HepG2 (cell line): ENCODE data around the gene RAP2C. TPM values are rescaled to one million over a fixed set of nuclear protein-coding genes. Genes with fewer than 3 reads are reported as not detected.

Experiments used
- ATAC-seq: fragments of 200-7000 bp; cut with Tn5 transposase; 3 replicates; pipeline ENCODE4 v1.9.1; 2020; ENCODE audit warnings: mild to moderate bottlenecking, moderate library complexity
- BruUV-seq: library from RNA; stranded (reverse); fragments of 400-500 nt; replicated peaks from 2 replicates; lab custom pipeline; 2021; lab: Mats Ljungman, UMichigan
- CTCF ChIA-PET: fragments of 300-600 bp; formaldehyde crosslinking; extraction: SDS; loops from one replicate; lab custom pipeline; 2021; ENCODE audit warnings: low total read pairs, inconsistent platforms, low intra/inter-chr PET ratio; lab: Yijun Ruan, JAX
- POLR2A ChIA-PET: fragments of 350-600 bp; sonication (Branson Sonifier 250); formaldehyde crosslinking; loops from one replicate; lab custom pipeline; 2020; ENCODE audit warnings: antibody characterized with exemption, inconsistent platforms; lab: Yijun Ruan, JAX
- DNase-seq: peaks from one replicate; pipeline ENCODE4 v3.0.0-alpha.2; 2015; ENCODE audit warnings: low spot score
- FAIRE-seq: peaks from 3 replicates; lab custom pipeline; 2011; peaks lifted over from hg19 to GRCh38; lab: Jason Lieb, UNC
- H2AFZ ChIP-seq: one replicate; pipeline ENCODE4 v1.6.1; 2011; ENCODE audit warnings: low read length, inconsistent platforms
- H3K27ac ChIP-seq: fragments of 300-600 bp; 3 replicates; pipeline ENCODE4 v1.8.0; 2011; ENCODE audit warnings: mixed run types, mild to moderate bottlenecking, mixed read lengths, low read length, inconsistent platforms; ENCODE audit not compliant: insufficient read depth; ENCODE audit errors: extremely low read length
- H3K27me3 ChIP-seq, 2 experiments: fragments of 200-600 bp in 1 of 2; 2 replicates in 1 of 2; 3 replicates in 1 of 2; pipeline versions ENCODE4 v1.6.0 to v1.8.0; 2011; ENCODE audit warnings: low read length in 2 of 2, mild to moderate bottlenecking in 2 of 2, moderate library complexity in 2 of 2, inconsistent platforms in 1 of 2; ENCODE audit not compliant: insufficient read depth in 2 of 2, control insufficient read depth in 1 of 2
- H3K36me3 ChIP-seq, 2 experiments: fragments of 200-600 bp in 1 of 2; replicated peaks in 1 of 2; 2 replicates in 1 of 2; 3 replicates in 1 of 2; pipeline versions ENCODE4 v1.5.1 to v1.8.0; 2011; ENCODE audit warnings: low read length in 2 of 2, inconsistent platforms in 1 of 2; ENCODE audit not compliant: insufficient read depth in 2 of 2, control insufficient read depth in 1 of 2
- H3K4me1 ChIP-seq: 2 replicates; pipeline ENCODE4 v1.5.1; 2012; ENCODE audit warnings: low read length, inconsistent platforms; ENCODE audit not compliant: insufficient read depth
- H3K4me2 ChIP-seq: 2 replicates; pipeline ENCODE4 v1.6.0; 2011; ENCODE audit warnings: low read depth, low read length, inconsistent platforms
- H3K4me3 ChIP-seq, 3 experiments: fragments of 200-600 bp in 1 of 3; sonication (generic), shearing (Covaris generic) in 1 of 3; replicated peaks in 1 of 3; 2 replicates each; pipeline ENCODE4 v1.5.1; 2011 to 2016; ENCODE audit warnings: low read length in 3 of 3, inconsistent platforms in 2 of 3, low read depth in 2 of 3, mild to moderate bottlenecking in 2 of 3, control low read depth in 1 of 3, mixed read lengths in 1 of 3; ENCODE audit not compliant: insufficient read depth in 1 of 3
- H3K79me2 ChIP-seq: one replicate; pipeline ENCODE4 v1.6.1; 2011; ENCODE audit warnings: low read length, inconsistent platforms; ENCODE audit not compliant: insufficient read depth
- H3K9ac ChIP-seq: 2 replicates; pipeline ENCODE4 v1.6.0; 2011; ENCODE audit warnings: mild to moderate bottlenecking, low read depth, low read length, inconsistent platforms; ENCODE audit not compliant: insufficient read depth
- H3K9me3 ChIP-seq: 2 replicates; pipeline ENCODE4 v1.5.1; 2012; ENCODE audit warnings: mild to moderate bottlenecking, low read length
- H4K20me1 ChIP-seq: 2 replicates; pipeline ENCODE4 v1.6.0; 2011; ENCODE audit warnings: inconsistent platforms, mild to moderate bottlenecking, low read length, moderate library complexity; ENCODE audit not compliant: insufficient read depth
- BORCS8-MEF2B ChIP-seq: sonication (generic); formaldehyde crosslinking; IDR thresholded peaks from 2 replicates; pipeline ENCODE4 v1.8.0; 2022; ENCODE audit warnings: mild to moderate bottlenecking, missing genetic modification reagents
- CENPT ChIP-seq: sonication (generic); formaldehyde crosslinking; IDR thresholded peaks from 2 replicates; pipeline ENCODE4 v1.8.0; 2022; ENCODE audit warnings: low read depth, mild to moderate bottlenecking, moderate library complexity, missing genetic modification reagents
- HOXA3 ChIP-seq: sonication (generic); formaldehyde crosslinking; IDR thresholded peaks from 2 replicates; pipeline ENCODE4 v1.5.0; 2020; ENCODE audit warnings: missing genetic modification reagents
- RBFOX2 ChIP-seq: fragments of 200-400 bp; formaldehyde crosslinking; IDR thresholded peaks from 2 replicates; pipeline ENCODE4 v1.6.1; 2017; ENCODE audit warnings: low read depth, mild to moderate bottlenecking, low read length
- SNAPC5 ChIP-seq: sonication (generic); formaldehyde crosslinking; IDR thresholded peaks from 2 replicates; pipeline ENCODE4 v1.8.1; 2023; ENCODE audit warnings: mild to moderate bottlenecking, missing genetic modification reagents, borderline replicate concordance
- TMF1 ChIP-seq: sonication (generic); formaldehyde crosslinking; IDR thresholded peaks from 2 replicates; pipeline ENCODE4 v1.8.1; 2022; ENCODE audit warnings: low read depth, missing genetic modification reagents
- TOE1 ChIP-seq: sonication (generic); formaldehyde crosslinking; IDR thresholded peaks from 2 replicates; pipeline ENCODE4 v1.4.0; 2020; ENCODE audit warnings: mild to moderate bottlenecking, missing genetic modification reagents
- ZBTB10 ChIP-seq: sonication (generic); formaldehyde crosslinking; IDR thresholded peaks from 2 replicates; pipeline ENCODE4 v1.4.0; 2020; ENCODE audit warnings: missing genetic modification reagents, borderline replicate concordance
- ZC3H13 ChIP-seq: sonication (generic); formaldehyde crosslinking; IDR thresholded peaks from 2 replicates; pipeline ENCODE4 v1.8.1; 2023; ENCODE audit warnings: mild to moderate bottlenecking, missing genetic modification reagents, moderate library complexity
- ZFP37 ChIP-seq: sonication (generic); formaldehyde crosslinking; IDR thresholded peaks from 2 replicates; pipeline ENCODE4 v1.4.0; 2020; ENCODE audit warnings: missing genetic modification reagents, borderline replicate concordance
- ZNF292 ChIP-seq: sonication (generic); formaldehyde crosslinking; IDR thresholded peaks from 2 replicates; pipeline ENCODE4 v1.8.1; 2022; ENCODE audit warnings: mild to moderate bottlenecking, low read depth, missing genetic modification reagents, borderline replicate concordance
- ZNF326 ChIP-seq: sonication (generic); formaldehyde crosslinking; IDR thresholded peaks from 2 replicates; pipeline ENCODE4 v1.4.0; 2020; ENCODE audit warnings: missing genetic modification reagents, borderline replicate concordance
- ZNF451 ChIP-seq: sonication (generic); formaldehyde crosslinking; IDR thresholded peaks from 2 replicates; pipeline ENCODE4 v1.5.0; 2020; ENCODE audit warnings: mild to moderate bottlenecking, missing genetic modification reagents
- WGBS: methylation state at CpG from one replicate; pipeline ENCODE4 v1.1.6; 2017; ENCODE audit warnings: low lambda C conversion rate; 5-methylcytosine and 5-hydroxymethylcytosine counted together
- in situ Hi-C: cut with HindIII; loops from 2 replicates; pipeline ENCODE4 v1.10.0; 2017; ENCODE audit warnings: low pct_unique_long_range_greater_than_20kb; ENCODE audit not compliant: extremely low pct_ligation_motif_present
- intact Hi-C: fragments of 100-400 bp; cut with micrococcal nuclease; formaldehyde crosslinking; loops from one replicate; pipeline ENCODE4 v1.10.0; 2022; ENCODE audit not compliant: unreplicated experiment
- polyA plus RNA-seq, 8 experiments: library from polyadenylated mRNA; depleted of rRNA in 3 of 8; stranded (reverse) in 7 of 8; unstranded in 1 of 8; fragments of >200 nt; fragmentation: Illumina TruSeq in 4 of 8; extraction: Trizol in 4 of 8; gene quantifications; 2 replicates each; pipeline versions ENCODE4 v1.2.1 to v1.2.3, GENCODE V29; 2011 to 2016; ENCODE audit warnings: low read depth in 4 of 8, missing spikeins in 1 of 8, mixed read lengths in 1 of 8; ENCODE audit not compliant: insufficient read depth in 1 of 8
- total RNA-seq, 5 experiments: library from RNA; depleted of rRNA; stranded (reverse); fragments of >200 nt; fragmentation: Illumina TruSeq; extraction: Trizol; gene quantifications; 2 replicates each; pipeline ENCODE4 v1.2.3, GENCODE V29; 2016; ENCODE audit warnings: low read depth in 1 of 5

The RAP2C gene
- total and polyA plus RNA-seq, 2 of the 13 experiments (the other 11 are each of a cell fraction or from before 2014, with no cell fraction given) = 8.0 to 28.5 TPM

GRCh38 chrX:132207996-132208395 lies 11.3 kb downstream of the RAP2C start:
- ATAC-seq (no peak), DNase-seq (no peak)
- TF ChIP-seq ZNF326 (no peak), SNAPC5 (CRISPR knock-in tag) (no peak), TOE1 (CRISPR knock-in tag) (no peak), ZC3H13 (CRISPR knock-in tag) (no peak), ZBTB10 (CRISPR knock-in tag) (no peak), ZFP37 (CRISPR knock-in tag) (no peak), ZNF292 (CRISPR knock-in tag) (no peak), HOXA3 (no peak), BORCS8-MEF2B (CRISPR knock-in tag) (no peak), RBFOX2 (no peak), TMF1 (CRISPR knock-in tag) (no peak), CENPT (CRISPR knock-in tag) (no peak), ZNF451 (CRISPR knock-in tag) (no peak)
- TF ChIP-seq, all 625 proteins: peak for 0
- Histone ChIP-seq H3K4me1 (no peaks in the 10 kb centered on the region), H4K20me1 (no peaks in the 10 kb centered on the region), H3K4me2 (no peak overlapping the region), H3K9me3 (no peaks in the 10 kb centered on the region), H3K9ac (no peak overlapping the region), H3K36me3 (peaks cover 3 to 11% of the 10 kb centered on the region in 2 experiments; a peak in 3 of 5 replicates), H3K4me3 (no peak overlapping the region), H3K27me3 (no peaks in the 10 kb centered on the region), H3K79me2 (peaks cover 4% of the 10 kb centered on the region), H2AFZ (no peak overlapping the region), H3K27ac (no peak overlapping the region)
- FAIRE-seq = no peak
- in situ Hi-C loops = no loop called here
- CTCF ChIA-PET = no interaction called here
- 94% methylated on average over 2 of the region's 2 CpGs for WGBS
- no TSS peak for BruUV-seq
- POLR2A ChIA-PET = no interaction called here
- intact Hi-C loops = no loop called here
